ENCODE data around the gene MBOAT1.

Gene MBOAT1

GRCh38 chr6:20058121-20058905 is 154.0 kb downstream of the MBOAT1 start:
- Histone ChIP-seq H3K4me1 (ENCODE audit: insufficient read depth, low read length, poor library complexity, severe bottlenecking) (peaks cover 19% of the 10 kb centered on the region), H3K36me3 (ENCODE audit: insufficient read depth, low read length) (no peaks in the 10 kb centered on the region), H3K9me3 (ENCODE audit: insufficient read depth, low read depth, low read length) (no peaks in the 10 kb centered on the region), H2AFZ (ENCODE audit: low read length) (no peak overlapping the region), H3K79me2 (ENCODE audit: insufficient read depth, low read length) (no peaks in the 10 kb centered on the region), H3F3A (ENCODE audit: low read depth) (no peaks in the 10 kb centered on the region), H3K4me3 (ENCODE audit: low read length, poor library complexity, severe bottlenecking) (no peak overlapping the region), H3K4me2 (ENCODE audit: low read depth, low read length, poor library complexity, severe bottlenecking) (no peak overlapping the region), H3K9me2 (replicated peaks; ENCODE audit: low read depth, low read length) (no peaks in the 10 kb centered on the region), H4K20me1 (ENCODE audit: insufficient read depth, low read length, poor library complexity, severe bottlenecking) (no peaks in the 10 kb centered on the region), H3K9ac (ENCODE audit: low read depth, low read length, poor library complexity, severe bottlenecking) (no peak overlapping the region), H3K27me3 (ENCODE audit: insufficient read depth, low read length, poor library complexity, severe bottlenecking) (no peaks in the 10 kb centered on the region)
- TF ChIP-seq EZH2phosphoT487 (IDR thresholded peaks at IDR 0.05; ENCODE audit: borderline replicate concordance) (no peak), CTCF (conservative IDR thresholded peaks at IDR 0.05; ENCODE audit: low read length) (no peak)

GRCh38 chr6:20056350-20056992 is 155.8 kb downstream of the MBOAT1 start:
- Histone ChIP-seq H3F3A (ENCODE audit: low read depth) (no peaks in the 10 kb centered on the region), H3K27me3 (ENCODE audit: insufficient read depth, low read length, poor library complexity, severe bottlenecking) (no peaks in the 10 kb centered on the region), H2AFZ (ENCODE audit: low read length) (peak overlapping the region; percentile 80), H4K20me1 (ENCODE audit: insufficient read depth, low read length, poor library complexity, severe bottlenecking) (no peaks in the 10 kb centered on the region), H3K36me3 (ENCODE audit: insufficient read depth, low read length) (no peaks in the 10 kb centered on the region), H3K9ac (ENCODE audit: low read depth, low read length, poor library complexity, severe bottlenecking) (no peak overlapping the region), H3K4me2 (ENCODE audit: low read depth, low read length, poor library complexity, severe bottlenecking) (peak overlapping the region; percentile 37), H3K9me3 (ENCODE audit: insufficient read depth, low read depth, low read length) (no peaks in the 10 kb centered on the region), H3K9me2 (replicated peaks; ENCODE audit: low read depth, low read length) (no peaks in the 10 kb centered on the region), H3K4me3 (ENCODE audit: low read length, poor library complexity, severe bottlenecking) (no peak overlapping the region), H3K79me2 (ENCODE audit: insufficient read depth, low read length) (no peaks in the 10 kb centered on the region), H3K4me1 (ENCODE audit: insufficient read depth, low read length, poor library complexity, severe bottlenecking) (peaks cover 5% of the 10 kb centered on the region)
- no peak for TF ChIP-seq EZH2phosphoT487 (IDR thresholded peaks at IDR 0.05; ENCODE audit: borderline replicate concordance)
- peak; percentile 75 for TF ChIP-seq CTCF (conservative IDR thresholded peaks at IDR 0.05; ENCODE audit: low read length)

- no peaks in the 10 kb centered on the region for H3K9me3 ChIP-seq (ENCODE audit: insufficient read depth, low read depth, low read length)
- peak overlapping the region; percentile 37 for H3K4me2 ChIP-seq (ENCODE audit: low read depth, low read length, poor library complexity, severe bottlenecking)
- H3K27me3 ChIP-seq (ENCODE audit: insufficient read depth, low read length, poor library complexity, severe bottlenecking), result no peaks in the 10 kb centered on the region
- H3K79me2 ChIP-seq (ENCODE audit: insufficient read depth, low read length), result no peaks in the 10 kb centered on the region
- H4K20me1 ChIP-seq (ENCODE audit: insufficient read depth, low read length, poor library complexity, severe bottlenecking), result no peaks in the 10 kb centered on the region
- H2AFZ ChIP-seq (ENCODE audit: low read length), result peak overlapping the region; percentile 80
- no peak overlapping the region for H3K9ac ChIP-seq (ENCODE audit: low read depth, low read length, poor library complexity, severe bottlenecking)
- H3F3A ChIP-seq (ENCODE audit: low read depth), result no peaks in the 10 kb centered on the region
- H3K9me2 ChIP-seq (replicated peaks; ENCODE audit: low read depth, low read length), result no peaks in the 10 kb centered on the region
- TF ChIP-seq EZH2phosphoT487 (IDR thresholded peaks at IDR 0.05; ENCODE audit: borderline replicate concordance) (no peak), CTCF (conservative IDR thresholded peaks at IDR 0.05; ENCODE audit: low read length) (no peak)
- no peak overlapping the region for H3K4me3 ChIP-seq (ENCODE audit: low read length, poor library complexity, severe bottlenecking)
- no peaks in the 10 kb centered on the region for H3K36me3 ChIP-seq (ENCODE audit: insufficient read depth, low read length)
- peaks cover 5% of the 10 kb centered on the region for H3K4me1 ChIP-seq (ENCODE audit: insufficient read depth, low read length, poor library complexity, severe bottlenecking)
Measured at GRCh38 chr6:20055916-20056315, 156.4 kb downstream of the MBOAT1 start.

Data from Loucy (cell line).